H1 (cell line): ENCODE data around the gene MYO9A. TPM values are rescaled to one million over a fixed set of nuclear protein-coding genes. Genes with fewer than 3 reads are reported as not detected.

ENCODE experiments used
- CTCF ChIA-PET: fragments of 300-600 bp; sonication (Branson Sonifier 250); formaldehyde crosslinking; loops from one replicate; lab custom pipeline; 2021; ENCODE audit not compliant: partially characterized antibody; lab: Charles Lee
- POLR2A ChIA-PET: fragments of 300-600 bp; sonication (Branson Sonifier 250); formaldehyde crosslinking; loops from one replicate; lab custom pipeline; 2021; ENCODE audit warnings: inconsistent platforms; ENCODE audit not compliant: partially characterized antibody; lab: Charles Lee
- DNase-seq, 2 experiments: peaks; one replicate each; pipeline versions ENCODE4 v3.0.0 to v3.0.0-alpha.2; 2010 to 2022; ENCODE audit warnings: low spot score in 2 of 2, low read depth in 1 of 2, mixed read lengths in 1 of 2
- FAIRE-seq: peaks from 2 replicates; lab custom pipeline; 2011; peaks lifted over from hg19 to GRCh38; lab: Jason Lieb, UNC
- H2AFZ ChIP-seq: 2 replicates; pipeline ENCODE4 v1.8.1; 2012; ENCODE audit warnings: low read length, inconsistent platforms
- H2AK5ac ChIP-seq: 2 replicates; pipeline ENCODE4 v1.6.1; 2013; ENCODE audit warnings: low read depth, low read length
- H2BK120ac ChIP-seq: replicated peaks from 2 replicates; pipeline ENCODE3; 2013; ENCODE audit warnings: low read depth, low read length, inconsistent platforms
- H2BK12ac ChIP-seq: 2 replicates; pipeline ENCODE4 v1.6.1; 2013; ENCODE audit warnings: low read depth, low read length
- H2BK15ac ChIP-seq: 2 replicates; pipeline ENCODE4 v1.6.1; 2013; ENCODE audit warnings: low read length
- H2BK20ac ChIP-seq: 2 replicates; pipeline ENCODE4 v1.6.1; 2013; ENCODE audit warnings: low read length
- H2BK5ac ChIP-seq: 2 replicates; pipeline ENCODE4 v1.6.1; 2013; ENCODE audit warnings: low read depth, low read length
- H3K14ac ChIP-seq: 2 replicates; pipeline ENCODE4 v1.6.1; 2013; ENCODE audit warnings: inconsistent platforms; ENCODE audit not compliant: insufficient read length
- H3K18ac ChIP-seq: 2 replicates; pipeline ENCODE4 v1.6.1; 2013; ENCODE audit warnings: low read length; ENCODE audit errors: extremely low read depth
- H3K23ac ChIP-seq: 2 replicates; pipeline ENCODE4 v1.6.1; 2013; ENCODE audit warnings: inconsistent platforms; ENCODE audit not compliant: insufficient read length
- H3K23me2 ChIP-seq: 2 replicates; pipeline ENCODE4 v1.6.1; 2013; ENCODE audit warnings: low read depth, low read length
- H3K27ac ChIP-seq: 2 replicates; pipeline ENCODE4 v1.6.1; 2011; ENCODE audit warnings: low read depth, low read length, inconsistent platforms
- H3K27me3 ChIP-seq, 4 experiments: replicated peaks in 1 of 4; 1 replicate in 1 of 4; 2 replicates in 3 of 4; pipeline versions ENCODE4 v1.6.1 to v1.8.1; 2011 to 2013; ENCODE audit warnings: low read length in 3 of 4, mild to moderate bottlenecking in 3 of 4, inconsistent platforms in 2 of 4, mixed read lengths in 2 of 4, moderate library complexity in 1 of 4; ENCODE audit not compliant: control insufficient read depth in 3 of 4, insufficient read depth in 3 of 4; ENCODE audit errors: extremely low read depth in 1 of 4
- H3K36me3 ChIP-seq, 4 experiments: 2 replicates each; pipeline versions ENCODE4 v1.6.1 to v1.8.1; 2011 to 2013; ENCODE audit warnings: mild to moderate bottlenecking in 4 of 4, low read length in 3 of 4, moderate library complexity in 2 of 4, control low read depth in 1 of 4, inconsistent platforms in 1 of 4; ENCODE audit not compliant: insufficient read depth in 4 of 4, control insufficient read depth in 2 of 4
- H3K4ac ChIP-seq: replicated peaks from 2 replicates; pipeline ENCODE3; 2013; ENCODE audit warnings: low read length, low read depth, mixed read lengths, inconsistent platforms; ENCODE audit not compliant: insufficient read length
- H3K4me1 ChIP-seq, 4 experiments: replicated peaks in 1 of 4; 1 replicate in 1 of 4; 2 replicates in 3 of 4; pipeline versions ENCODE4 v1.6.1 to v1.8.1; 2011 to 2013; ENCODE audit warnings: low read length in 3 of 4, inconsistent platforms in 2 of 4, mixed read lengths in 1 of 4; ENCODE audit not compliant: insufficient read depth in 4 of 4, control insufficient read depth in 3 of 4
- H3K4me2 ChIP-seq, 2 experiments: 2 replicates each; pipeline versions ENCODE4 v1.6.1 to v1.8.1; 2011 to 2013; ENCODE audit warnings: low read depth in 2 of 2, low read length in 2 of 2, control low read depth in 1 of 2, inconsistent platforms in 1 of 2, mild to moderate bottlenecking in 1 of 2; ENCODE audit not compliant: insufficient read depth in 1 of 2
- H3K4me3 ChIP-seq, 4 experiments: fragments of 200-600, 300-600 bp in 1 of 4; sonication (generic), shearing (Covaris generic), sonication (Bioruptor Twin) in 1 of 4; 2 replicates each; pipeline versions ENCODE4 v1.5.1 to v1.8.1; 2011 to 2016; ENCODE audit warnings: low read length in 4 of 4, low read depth in 3 of 4, control low read depth in 2 of 4, inconsistent platforms in 2 of 4, mild to moderate bottlenecking in 2 of 4, mixed read lengths in 1 of 4, moderate library complexity in 1 of 4; ENCODE audit not compliant: insufficient read depth in 2 of 4; ENCODE audit errors: extremely low read depth in 1 of 4
- H3K56ac ChIP-seq: replicated peaks from 2 replicates; pipeline ENCODE3; 2013; ENCODE audit warnings: low read depth, mild to moderate bottlenecking, mixed read lengths, low read length, inconsistent platforms; ENCODE audit not compliant: insufficient read length
- H3K79me1 ChIP-seq: 2 replicates; pipeline ENCODE4 v1.6.1; 2013; ENCODE audit warnings: low read depth, low read length, control low read depth
- H3K79me2 ChIP-seq, 2 experiments: 2 replicates each; pipeline versions ENCODE4 v1.6.1 to v1.8.1; 2012 to 2013; ENCODE audit warnings: low read length in 2 of 2, mild to moderate bottlenecking in 2 of 2, inconsistent platforms in 1 of 2; ENCODE audit not compliant: insufficient read depth in 2 of 2, control insufficient read depth in 1 of 2
- H3K9ac ChIP-seq, 4 experiments: replicated peaks in 1 of 4; 1 replicate in 1 of 4; 2 replicates in 3 of 4; pipeline versions ENCODE4 v1.6.1 to v1.8.1; 2011 to 2013; ENCODE audit warnings: low read depth in 3 of 4, low read length in 3 of 4, control low read depth in 2 of 4, mild to moderate bottlenecking in 2 of 4, moderate library complexity in 2 of 4, inconsistent platforms in 1 of 4; ENCODE audit errors: extremely low read depth in 1 of 4
- H3K9me3 ChIP-seq, 2 experiments: 2 replicates each; pipeline versions ENCODE4 v1.6.1 to v1.8.1; 2012 to 2013; ENCODE audit warnings: mild to moderate bottlenecking in 2 of 2, moderate library complexity in 2 of 2, control low read depth in 1 of 2, inconsistent platforms in 1 of 2, low read depth in 1 of 2, low read length in 1 of 2, mixed read lengths in 1 of 2; ENCODE audit not compliant: insufficient read depth in 2 of 2
- H4K20me1 ChIP-seq, 2 experiments: replicated peaks in 1 of 2; 2 replicates each; pipeline versions ENCODE3 to v1.8.1; 2011 to 2013; ENCODE audit warnings: inconsistent platforms in 2 of 2, low read length in 2 of 2, mild to moderate bottlenecking in 1 of 2; ENCODE audit not compliant: insufficient read depth in 2 of 2, control insufficient read depth in 1 of 2
- H4K5ac ChIP-seq: 2 replicates; pipeline ENCODE4 v1.6.1; 2013; ENCODE audit warnings: low read length, low read depth, mixed read lengths, inconsistent platforms; ENCODE audit not compliant: insufficient read length
- H4K8ac ChIP-seq: 2 replicates; pipeline ENCODE4 v1.8.0; 2013; ENCODE audit warnings: mild to moderate bottlenecking, moderate library complexity, low read length, inconsistent platforms; ENCODE audit not compliant: insufficient read depth; ENCODE audit errors: extremely low read depth
- H4K91ac ChIP-seq: replicated peaks from 2 replicates; pipeline ENCODE3; 2013; ENCODE audit warnings: low read length, mixed read lengths, inconsistent platforms; ENCODE audit not compliant: insufficient read length
- FOSL1 ChIP-seq: IDR thresholded peaks from 2 replicates; pipeline ENCODE4 v1.6.1; 2011; ENCODE audit warnings: mild to moderate bottlenecking, low read depth, low read length, moderate library complexity; ENCODE audit not compliant: insufficient read depth
- HDAC2 ChIP-seq, 2 experiments: fragments of 300-600 bp in 1 of 2; sonication (generic) in 1 of 2; IDR thresholded peaks; 2 replicates each; pipeline ENCODE4 v1.6.1; 2011 to 2012; ENCODE audit warnings: low read depth in 2 of 2, low read length in 2 of 2, mild to moderate bottlenecking in 2 of 2, moderate library complexity in 2 of 2, borderline replicate concordance in 1 of 2, inconsistent platforms in 1 of 2
- POLR2A ChIP-seq, 2 experiments: IDR thresholded peaks; 1 replicate in 1 of 2; 2 replicates in 1 of 2; pipeline ENCODE4 v1.6.1; 2011; ENCODE audit warnings: low read depth in 2 of 2, low read length in 2 of 2, mild to moderate bottlenecking in 2 of 2; ENCODE audit errors: control extremely low read depth in 1 of 2
- POLR2AphosphoS5 ChIP-seq: IDR thresholded peaks from 2 replicates; pipeline ENCODE4 v1.6.1; 2011; ENCODE audit warnings: low read depth, low read length
- RAD21 ChIP-seq, 2 experiments: IDR thresholded peaks in 1 of 2; conservative IDR thresholded peaks in 1 of 2; 2 replicates each; pipeline ENCODE4 v1.6.1; 2011; ENCODE audit warnings: low read depth in 2 of 2, low read length in 2 of 2, improper control_type of control experiment in 1 of 2, inconsistent platforms in 1 of 2, mild to moderate bottlenecking in 1 of 2, moderate library complexity in 1 of 2
- RNF2 ChIP-seq: fragments of 200-900, 300-1000 bp; sonication (generic); IDR thresholded peaks from 2 replicates; pipeline ENCODE4 v1.7.1; 2016; ENCODE audit warnings: borderline replicate concordance, low read depth, mild to moderate bottlenecking, antibody characterized with exemption, low read length; ENCODE audit not compliant: poor library complexity, severe bottlenecking; ENCODE audit errors: missing control alignments
- SIX5 ChIP-seq: IDR thresholded peaks from 2 replicates; pipeline ENCODE4 v1.6.1; 2011; ENCODE audit warnings: mild to moderate bottlenecking, low read depth, low read length
- WGBS, 2 experiments: shearing (Covaris generic) in 1 of 2; methylation state at CpG; one replicate each; pipeline versions ENCODE4 v1.1.6 to v1.1.7; 2013 to 2015; ENCODE audit warnings: low lambda C conversion rate in 2 of 2, mixed read lengths in 2 of 2, inconsistent platforms in 1 of 2, low coverage in 1 of 2, missing lambda C conversion rate in 1 of 2; ENCODE audit not compliant: insufficient replicate concordance in 2 of 2, insufficient coverage in 1 of 2, insufficient read length in 1 of 2; ENCODE audit errors: extremely low coverage in 1 of 2, missing lambda C conversion rate in 1 of 2; 5-methylcytosine and 5-hydroxymethylcytosine counted together
- polyA plus RNA-seq, 7 experiments: library from polyadenylated mRNA; depleted of rRNA in 3 of 7; stranded (reverse) in 5 of 7; unstranded in 2 of 7; fragments of >200 nt in 5 of 7; fragments of 200-250 nt in 2 of 7; gene quantifications; 1 replicate in 5 of 7; 2 replicates in 1 of 7; 4 replicates in 1 of 7; pipeline versions ENCODE4 v1.2.1 to v1.2.3, GENCODE V29; 2011 to 2013; ENCODE audit warnings: missing spikeins in 2 of 7, mixed read lengths in 2 of 7
- total RNA-seq: library from RNA; stranded (reverse); fragmentation: NEBNext Ultra II Directional; extraction: Animal tissue kit (Norgen Biotek cat#: 25700); gene quantifications from 2 replicates; pipeline ENCODE4 v1.2.1, GENCODE V29; 2021
- TF ChIP-seq, protein P1 (sequence below): IDR thresholded peaks from 2 replicates; pipeline ENCODE4 v1.6.1; 2012; ENCODE audit warnings: low read length, inconsistent platforms

MYO9A gene
- total and polyA plus RNA-seq, 2 of the 8 experiments (the other 6 are each of a cell fraction or from before 2014, with no cell fraction given) = 3.9 to 26.0 TPM

- CTCF ChIA-PET = interaction anchor here (0.6 to 2.5 kb wide), 3 partner anchors 9 to 224 kb away, joined by 3 to 14 read pairs (median 3); no protein-coding TSS in a partner anchor
- H3K9ac ChIP-seq = no peak overlapping the region
- H4K5ac ChIP-seq = no peak overlapping the region
- TF ChIP-seq POLR2AphosphoS5 = no peak
- TF ChIP-seq RAD21 (IDR thresholded peaks at IDR 0.05 in 1 of 2, conservative IDR thresholded peaks at IDR 0.05 in 1 of 2; ENCODE audit: low read depth in 2 of 2, low read length in 2 of 2) = no peak
- TF ChIP-seq SIX5 = no peak
- TF ChIP-seq RNF2 = no peak
- TF ChIP-seq POLR2A (IDR thresholded peaks at IDR 0.05; ENCODE audit: control extremely low read depth in 1 of 2, low read depth in 2 of 2, low read length in 2 of 2) = no peak
- TF ChIP-seq FOSL1 = no peak
- no peak for TF ChIP-seq HDAC2 (IDR thresholded peaks at IDR 0.05; ENCODE audit: borderline replicate concordance in 1 of 2, low read depth in 2 of 2, low read length in 2 of 2)
- TF ChIP-seq, protein P1, sequence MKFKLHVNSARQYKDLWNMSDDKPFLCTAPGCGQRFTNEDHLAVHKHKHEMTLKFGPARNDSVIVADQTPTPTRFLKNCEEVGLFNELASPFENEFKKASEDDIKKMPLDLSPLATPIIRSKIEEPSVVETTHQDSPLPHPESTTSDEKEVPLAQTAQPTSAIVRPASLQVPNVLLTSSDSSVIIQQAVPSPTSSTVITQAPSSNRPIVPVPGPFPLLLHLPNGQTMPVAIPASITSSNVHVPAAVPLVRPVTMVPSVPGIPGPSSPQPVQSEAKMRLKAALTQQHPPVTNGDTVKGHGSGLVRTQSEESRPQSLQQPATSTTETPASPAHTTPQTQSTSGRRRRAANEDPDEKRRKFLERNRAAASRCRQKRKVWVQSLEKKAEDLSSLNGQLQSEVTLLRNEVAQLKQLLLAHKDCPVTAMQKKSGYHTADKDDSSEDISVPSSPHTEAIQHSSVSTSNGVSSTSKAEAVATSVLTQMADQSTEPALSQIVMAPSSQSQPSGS = no peak
- no peak overlapping the region for H4K91ac ChIP-seq
- H3K9me3 ChIP-seq = no peaks in the 10 kb centered on the region
- H2BK120ac ChIP-seq = no peak overlapping the region
- DNase-seq = no peak
- no peak overlapping the region for H2BK12ac ChIP-seq
- H3K56ac ChIP-seq = no peak overlapping the region
- H3K23me2 ChIP-seq = no peaks in the 10 kb centered on the region
- no peak overlapping the region for H2BK15ac ChIP-seq
- H2BK20ac ChIP-seq = no peak overlapping the region
- no peak overlapping the region for H3K4me3 ChIP-seq
- H3K4me1 ChIP-seq = no peaks in the 10 kb centered on the region
- H3K4me2 ChIP-seq = no peak overlapping the region
- H3K4ac ChIP-seq = no peak overlapping the region
- no peak overlapping the region for H2BK5ac ChIP-seq
- H3K27me3 ChIP-seq = no peaks in the 10 kb centered on the region
- no peak overlapping the region for H2AK5ac ChIP-seq
- no peak overlapping the region for H2AFZ ChIP-seq
- H4K20me1 ChIP-seq = no peaks in the 10 kb centered on the region
- H3K18ac ChIP-seq = no peak overlapping the region
- no peak overlapping the region for H4K8ac ChIP-seq
- H3K27ac ChIP-seq = no peak overlapping the region
- no peak for FAIRE-seq
- no peaks in the 10 kb centered on the region for H3K79me2 ChIP-seq
- no peaks in the 10 kb centered on the region for H3K79me1 ChIP-seq
- no peaks in the 10 kb centered on the region for H3K36me3 ChIP-seq
- POLR2A ChIA-PET = no interaction called here
- H3K23ac ChIP-seq = no peak overlapping the region
- H3K14ac ChIP-seq = no peak overlapping the region
- 73% methylated on average over 2 of the region's 2 CpGs; no CpG with 5 or more reads in 1 of the 2 experiments for WGBS, 2 experiments
Observed at GRCh38 chr15:72147418-72147817, 29.5 kb upstream of the MYO9A start.
